Measurements from ENCODE around the gene GOSR2. TPM values are rescaled to one million over a fixed set of nuclear protein-coding genes. Genes with fewer than 3 reads are reported as not detected.

Gene GOSR2
- polyA plus RNA-seq, 1 of the 3 experiments (the other 2 are of a cell fraction): 74.2 TPM

DNA sequence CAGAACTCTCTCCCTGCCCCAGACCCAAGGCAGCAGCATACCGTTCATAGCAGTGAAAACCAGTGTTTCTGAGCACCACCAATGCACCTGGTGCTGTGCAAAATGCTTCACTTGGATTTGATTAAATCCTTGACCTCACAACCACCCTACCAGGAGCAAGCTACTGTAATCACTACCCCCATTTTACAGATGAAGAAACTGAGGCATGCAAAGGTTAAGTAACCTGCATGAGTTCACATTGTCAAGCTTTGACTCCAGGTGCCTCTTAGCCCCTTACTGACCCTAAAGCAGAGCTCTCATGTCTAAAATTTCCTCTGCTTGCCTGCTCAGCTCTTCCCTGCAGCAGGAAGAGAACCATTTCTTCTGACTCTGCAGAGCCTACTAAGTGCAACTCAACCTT is 34.2 kb upstream of the GOSR2 start:
- CTCF ChIA-PET: interaction anchor here (1.4 to 7.1 kb wide), 4 partner anchors 46 to 54 kb away, joined by 3 to 34 read pairs (median 6); no protein-coding TSS in a partner anchor
- H3K27ac ChIP-seq (ENCODE audit: low read depth in 2 of 2, low read length in 1 of 2): no peak overlapping the region
- no peak for TF ChIP-seq GATA2 (CRISPR knock-in tag; IDR thresholded peaks at IDR 0.05)
- no peak for TF ChIP-seq MEF2A (IDR thresholded peaks at IDR 0.05; ENCODE audit: borderline replicate concordance, low read depth)
- H3K9me2 ChIP-seq: no peaks in the 10 kb centered on the region
- no peaks in the 10 kb centered on the region for H4K20me1 ChIP-seq (ENCODE audit: insufficient read depth)
- H3F3A ChIP-seq (replicated peaks; ENCODE audit: insufficient read depth): no peaks in the 10 kb centered on the region
- DNase-seq: no peak
- peaks cover 41% of the 10 kb centered on the region; the same call in 1 of the 2 replicates for H3K27me3 ChIP-seq (ENCODE audit: insufficient read depth)
- no peak overlapping the region for H2AFZ ChIP-seq (ENCODE audit: low read depth)
- no peaks in the 10 kb centered on the region for H3K4me1 ChIP-seq (ENCODE audit: control insufficient read depth in 1 of 2, insufficient read depth in 2 of 2, low read depth in 1 of 2, low read length in 1 of 2)
- H3K4me2 ChIP-seq: no peak overlapping the region
- 82% methylated on average over 1 of the region's 1 CpG for whole genome bisulfite sequencing (ENCODE audit: low lambda C conversion rate)
- POLR2A ChIA-PET: no interaction called here
- H3K9ac ChIP-seq: no peak overlapping the region
- no peaks in the 10 kb centered on the region for H3K79me2 ChIP-seq (ENCODE audit: insufficient read depth)
- no peaks in the 10 kb centered on the region for H3K36me3 ChIP-seq (replicated peaks in 1 of 2; ENCODE audit: control insufficient read depth in 1 of 2, insufficient read depth in 2 of 2, low read length in 1 of 2)
- H3K4me3 ChIP-seq (ENCODE audit: low read depth in 2 of 2, low read length in 1 of 2): no peak overlapping the region
- no peaks in the 10 kb centered on the region for H3K9me3 ChIP-seq

DNA sequence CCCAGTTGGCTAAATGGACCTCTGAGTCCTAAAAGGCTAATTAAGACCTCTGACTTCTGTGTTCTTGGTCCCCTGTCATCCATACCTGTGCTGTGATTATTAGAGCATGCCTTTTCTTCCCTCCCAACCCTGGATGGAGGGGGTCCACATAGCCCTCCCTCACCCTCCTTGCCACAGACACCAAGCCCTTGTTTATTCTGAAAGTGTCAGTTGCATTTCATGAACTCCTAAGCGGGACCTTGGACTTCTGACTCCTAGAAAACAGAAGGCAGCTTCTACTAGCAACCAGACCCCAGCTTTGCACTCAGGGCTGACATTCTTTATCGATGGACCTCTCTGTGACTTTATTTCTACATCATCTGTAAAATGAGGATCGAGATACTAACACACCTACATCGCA is 33.4 kb upstream of the GOSR2 start:
- no peaks in the 10 kb centered on the region for H3K9me2 ChIP-seq
- no peak for DNase-seq
- H3F3A ChIP-seq (replicated peaks; ENCODE audit: insufficient read depth): no peaks in the 10 kb centered on the region
- H3K36me3 ChIP-seq (replicated peaks in 1 of 2; ENCODE audit: control insufficient read depth in 1 of 2, insufficient read depth in 2 of 2, low read length in 1 of 2): no peaks in the 10 kb centered on the region
- ChIA-PET CTCF (interaction anchor here (1.4 to 7.1 kb wide), 4 partner anchors 13 to 53 kb away, joined by 5 to 34 read pairs (median 6); no protein-coding TSS in a partner anchor), POLR2A (no interaction called here)
- TF ChIP-seq TEAD4 (IDR thresholded peaks at IDR 0.05; ENCODE audit: borderline replicate concordance, insufficient read depth) (no peak), FOSL2 (IDR thresholded peaks at IDR 0.05; ENCODE audit: borderline replicate concordance, low read depth) (no peak), SMC3 (IDR thresholded peaks at IDR 0.05; ENCODE audit: low read depth, low read length) (no peak), GABPA (IDR thresholded peaks at IDR 0.05; ENCODE audit: low read depth) (no peak), NFIC (IDR thresholded peaks at IDR 0.05; ENCODE audit: borderline replicate concordance) (no peak), JUND (IDR thresholded peaks at IDR 0.05) (no peak), POLR2AphosphoS5 (IDR thresholded peaks at IDR 0.05; ENCODE audit: low read depth, low read length) (no peak), NRF1 (IDR thresholded peaks at IDR 0.05; ENCODE audit: low read depth, low read length) (no peak), EP300 (IDR thresholded peaks at IDR 0.05; ENCODE audit: borderline replicate concordance in 1 of 2, low read depth in 1 of 2, low read length in 1 of 2) (no peak), GATA2 (CRISPR knock-in tag; IDR thresholded peaks at IDR 0.05) (no peak), RAD21 (IDR thresholded peaks at IDR 0.05; ENCODE audit: low read length) (no peak)
- TF ChIP-seq, protein P1, sequence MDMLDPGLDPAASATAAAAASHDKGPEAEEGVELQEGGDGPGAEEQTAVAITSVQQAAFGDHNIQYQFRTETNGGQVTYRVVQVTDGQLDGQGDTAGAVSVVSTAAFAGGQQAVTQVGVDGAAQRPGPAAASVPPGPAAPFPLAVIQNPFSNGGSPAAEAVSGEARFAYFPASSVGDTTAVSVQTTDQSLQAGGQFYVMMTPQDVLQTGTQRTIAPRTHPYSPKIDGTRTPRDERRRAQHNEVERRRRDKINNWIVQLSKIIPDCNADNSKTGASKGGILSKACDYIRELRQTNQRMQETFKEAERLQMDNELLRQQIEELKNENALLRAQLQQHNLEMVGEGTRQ (IDR thresholded peaks at IDR 0.05; ENCODE audit: borderline replicate concordance, low read depth, low read length): no peak
- TF ChIP-seq, protein P2, sequence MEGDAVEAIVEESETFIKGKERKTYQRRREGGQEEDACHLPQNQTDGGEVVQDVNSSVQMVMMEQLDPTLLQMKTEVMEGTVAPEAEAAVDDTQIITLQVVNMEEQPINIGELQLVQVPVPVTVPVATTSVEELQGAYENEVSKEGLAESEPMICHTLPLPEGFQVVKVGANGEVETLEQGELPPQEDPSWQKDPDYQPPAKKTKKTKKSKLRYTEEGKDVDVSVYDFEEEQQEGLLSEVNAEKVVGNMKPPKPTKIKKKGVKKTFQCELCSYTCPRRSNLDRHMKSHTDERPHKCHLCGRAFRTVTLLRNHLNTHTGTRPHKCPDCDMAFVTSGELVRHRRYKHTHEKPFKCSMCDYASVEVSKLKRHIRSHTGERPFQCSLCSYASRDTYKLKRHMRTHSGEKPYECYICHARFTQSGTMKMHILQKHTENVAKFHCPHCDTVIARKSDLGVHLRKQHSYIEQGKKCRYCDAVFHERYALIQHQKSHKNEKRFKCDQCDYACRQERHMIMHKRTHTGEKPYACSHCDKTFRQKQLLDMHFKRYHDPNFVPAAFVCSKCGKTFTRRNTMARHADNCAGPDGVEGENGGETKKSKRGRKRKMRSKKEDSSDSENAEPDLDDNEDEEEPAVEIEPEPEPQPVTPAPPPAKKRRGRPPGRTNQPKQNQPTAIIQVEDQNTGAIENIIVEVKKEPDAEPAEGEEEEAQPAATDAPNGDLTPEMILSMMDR (IDR thresholded peaks at IDR 0.05): no peak
- TF ChIP-seq, protein P3, sequence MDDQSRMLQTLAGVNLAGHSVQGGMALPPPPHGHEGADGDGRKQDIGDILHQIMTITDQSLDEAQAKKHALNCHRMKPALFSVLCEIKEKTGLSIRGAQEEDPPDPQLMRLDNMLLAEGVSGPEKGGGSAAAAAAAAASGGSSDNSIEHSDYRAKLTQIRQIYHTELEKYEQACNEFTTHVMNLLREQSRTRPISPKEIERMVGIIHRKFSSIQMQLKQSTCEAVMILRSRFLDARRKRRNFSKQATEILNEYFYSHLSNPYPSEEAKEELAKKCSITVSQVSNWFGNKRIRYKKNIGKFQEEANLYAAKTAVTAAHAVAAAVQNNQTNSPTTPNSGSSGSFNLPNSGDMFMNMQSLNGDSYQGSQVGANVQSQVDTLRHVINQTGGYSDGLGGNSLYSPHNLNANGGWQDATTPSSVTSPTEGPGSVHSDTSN (IDR thresholded peaks at IDR 0.05): no peak
- WGBS (ENCODE audit: low lambda C conversion rate): 50% methylated on average over 4 of the region's 4 CpGs
- H3K4me3 ChIP-seq (ENCODE audit: low read depth in 2 of 2, low read length in 1 of 2): no peak overlapping the region
- H3K27ac ChIP-seq (ENCODE audit: low read depth in 2 of 2, low read length in 1 of 2): no peak overlapping the region
- H3K4me1 ChIP-seq (ENCODE audit: control insufficient read depth in 1 of 2, insufficient read depth in 2 of 2, low read depth in 1 of 2, low read length in 1 of 2): no peaks in the 10 kb centered on the region; a peak in 1 of 4 replicates
- no peak overlapping the region for H3K4me2 ChIP-seq
- no peaks in the 10 kb centered on the region for H4K20me1 ChIP-seq (ENCODE audit: insufficient read depth)
- H3K9me3 ChIP-seq: no peaks in the 10 kb centered on the region
- peaks cover 48% of the 10 kb centered on the region for H3K27me3 ChIP-seq (ENCODE audit: insufficient read depth)
- H3K79me2 ChIP-seq (ENCODE audit: insufficient read depth): no peaks in the 10 kb centered on the region
- no peak overlapping the region for H3K9ac ChIP-seq
- H2AFZ ChIP-seq (ENCODE audit: low read depth): no peak overlapping the region
